SK-N-SH (cell line): ENCODE data around the gene ATP2B2. TPM values are rescaled to one million over a fixed set of nuclear protein-coding genes. Genes with fewer than 3 reads are reported as not detected.

ENCODE experiments used
- CTCF ChIA-PET: fragments of 300-600, 350-600 bp; formaldehyde crosslinking; extraction: SDS; loops from one replicate; lab custom pipeline; 2021; lab: Yijun Ruan, JAX
- POLR2A ChIA-PET: fragments of 350-600 bp; sonication (Branson Sonifier 250); formaldehyde crosslinking; extraction: SDS; loops from one replicate; lab custom pipeline; 2020; ENCODE audit warnings: antibody characterized with exemption, inconsistent platforms; lab: Yijun Ruan, JAX
- DNase-seq: peaks from one replicate; pipeline ENCODE4 v3.0.0; 2012
- H2AFZ ChIP-seq: fragments of 200-600 bp; sonication (generic); 2 replicates; pipeline ENCODE4 v1.8.1; 2016; ENCODE audit warnings: antibody characterized with exemption, mild to moderate bottlenecking, low read depth
- H3F3A ChIP-seq: fragments of 200-600 bp; sonication (generic); replicated peaks from 2 replicates; pipeline ENCODE3; 2016; ENCODE audit warnings: antibody characterized with exemption, mild to moderate bottlenecking; ENCODE audit not compliant: insufficient read depth
- H3K27ac ChIP-seq, 2 experiments: fragments of 200-500 bp in 1 of 2; fragments of 200-600 bp in 1 of 2; sonication (Bioruptor generic) in 1 of 2; sonication (generic), shearing (Covaris generic) in 1 of 2; 2 replicates each; pipeline versions ENCODE4 v1.5.1 to v1.6.1; 2014 to 2016; ENCODE audit warnings: low read depth in 2 of 2, inconsistent platforms in 1 of 2, low read length in 1 of 2, mild to moderate bottlenecking in 1 of 2, mixed read lengths in 1 of 2
- H3K27me3 ChIP-seq: fragments of 200-600 bp; sonication (generic), shearing (Covaris generic); 2 replicates; pipeline ENCODE4 v1.6.1; 2016; ENCODE audit warnings: mixed run types; ENCODE audit not compliant: insufficient read depth
- H3K36me3 ChIP-seq, 2 experiments: fragments of 200-500 bp in 1 of 2; fragments of 200-600 bp in 1 of 2; sonication (Bioruptor generic) in 1 of 2; sonication (generic) in 1 of 2; replicated peaks in 1 of 2; 2 replicates each; pipeline versions ENCODE3 to v1.5.1; 2014 to 2016; ENCODE audit warnings: low read length in 1 of 2, mild to moderate bottlenecking in 1 of 2; ENCODE audit not compliant: insufficient read depth in 2 of 2, control insufficient read depth in 1 of 2
- H3K4me1 ChIP-seq, 2 experiments: fragments of 200-500 bp in 1 of 2; fragments of 200-600 bp in 1 of 2; sonication (Bioruptor generic) in 1 of 2; sonication (generic), shearing (Covaris generic) in 1 of 2; 2 replicates each; pipeline versions ENCODE4 v1.5.1 to v1.6.1; 2014 to 2016; ENCODE audit warnings: low read depth in 1 of 2, low read length in 1 of 2, mixed run types in 1 of 2; ENCODE audit not compliant: insufficient read depth in 2 of 2, control insufficient read depth in 1 of 2
- H3K4me2 ChIP-seq: fragments of 200-600 bp; sonication (generic), shearing (Covaris generic); 2 replicates; pipeline ENCODE4 v1.6.1; 2017; ENCODE audit warnings: mixed run types
- H3K4me3 ChIP-seq, 2 experiments: fragments of 200-500 bp in 1 of 2; fragments of 200-600 bp in 1 of 2; sonication (Bioruptor generic) in 1 of 2; sonication (generic), shearing (Covaris generic) in 1 of 2; 2 replicates each; pipeline versions ENCODE4 v1.5.1 to v1.8.1; 2014 to 2016; ENCODE audit warnings: low read depth in 2 of 2, inconsistent platforms in 1 of 2, low read length in 1 of 2, mild to moderate bottlenecking in 1 of 2, mixed read lengths in 1 of 2, moderate library complexity in 1 of 2
- H3K79me2 ChIP-seq: fragments of 200-600 bp; sonication (generic); 2 replicates; pipeline ENCODE4 v1.8.1; 2017; ENCODE audit warnings: mild to moderate bottlenecking; ENCODE audit not compliant: insufficient read depth
- H3K9ac ChIP-seq: fragments of 200-600 bp; sonication (generic); 2 replicates; pipeline ENCODE4 v1.6.1; 2017; ENCODE audit warnings: mixed run types
- H3K9me2 ChIP-seq: fragments of 200-600 bp; sonication (generic); 2 replicates; pipeline ENCODE4 v1.6.1; 2017; ENCODE audit warnings: mixed run types
- H3K9me3 ChIP-seq: fragments of 200-600 bp; sonication (generic); 2 replicates; pipeline ENCODE4 v1.6.1; 2017; ENCODE audit warnings: mixed run types, mild to moderate bottlenecking, moderate library complexity
- H4K20me1 ChIP-seq: fragments of 200-600 bp; sonication (generic); 2 replicates; pipeline ENCODE4 v1.6.1; 2017; ENCODE audit warnings: mild to moderate bottlenecking, mixed run types; ENCODE audit not compliant: insufficient read depth
- CHD2 ChIP-seq: fragments of 150-350 bp; IDR thresholded peaks from 2 replicates; pipeline ENCODE4 v1.6.1; 2018; ENCODE audit warnings: low read length; ENCODE audit not compliant: partially characterized antibody
- FOSL2 ChIP-seq: IDR thresholded peaks from 2 replicates; pipeline ENCODE4 v1.4.0; 2012; ENCODE audit warnings: low read depth, mild to moderate bottlenecking, moderate library complexity, borderline replicate concordance
- MEF2A ChIP-seq: IDR thresholded peaks from 2 replicates; pipeline ENCODE4 v1.4.0; 2012; ENCODE audit warnings: low read depth, borderline replicate concordance
- MXI1 ChIP-seq: IDR thresholded peaks from 2 replicates; pipeline ENCODE4 v1.6.1; 2012; ENCODE audit warnings: mild to moderate bottlenecking, low read depth, low read length, improper control_type of control experiment
- NFIC ChIP-seq: IDR thresholded peaks from 2 replicates; pipeline ENCODE4 v1.4.0; 2012; ENCODE audit warnings: borderline replicate concordance
- POLR2AphosphoS5 ChIP-seq: IDR thresholded peaks from 2 replicates; pipeline ENCODE4 v1.6.1; 2012; ENCODE audit warnings: low read depth, low read length
- RCOR1 ChIP-seq: fragments of 150-350 bp; IDR thresholded peaks from 2 replicates; pipeline ENCODE4 v1.6.1; 2017; ENCODE audit warnings: antibody characterized with exemption, low read length
- SMC3 ChIP-seq: IDR thresholded peaks from 2 replicates; pipeline ENCODE4 v1.6.1; 2012; ENCODE audit warnings: low read depth, low read length, improper control_type of control experiment
- TAF1 ChIP-seq: IDR thresholded peaks from 2 replicates; pipeline ENCODE4 v1.6.1; 2012; ENCODE audit warnings: low read depth, mild to moderate bottlenecking, low read length, moderate library complexity, borderline replicate concordance
- TEAD4 ChIP-seq: IDR thresholded peaks from 2 replicates; pipeline ENCODE4 v1.4.0; 2012; ENCODE audit warnings: mild to moderate bottlenecking, borderline replicate concordance; ENCODE audit not compliant: insufficient read depth
- YY1 ChIP-seq: IDR thresholded peaks from 2 replicates; pipeline ENCODE4 v1.4.0; 2012; ENCODE audit warnings: low read depth, mild to moderate bottlenecking
- WGBS: methylation state at CpG from one replicate; pipeline ENCODE4 v1.1.6; 2017; ENCODE audit warnings: low lambda C conversion rate; 5-methylcytosine and 5-hydroxymethylcytosine counted together
- polyA plus RNA-seq, 3 experiments: library from polyadenylated mRNA; depleted of rRNA; stranded (reverse); fragments of >200 nt; gene quantifications; 2 replicates each; pipeline ENCODE4 v1.2.3, GENCODE V29; 2012
- TF ChIP-seq, protein P1 (sequence below): IDR thresholded peaks from 2 replicates; pipeline ENCODE4 v1.4.0; 2012; ENCODE audit warnings: low read depth, borderline replicate concordance
- TF ChIP-seq, protein P2 (sequence below): IDR thresholded peaks from 2 replicates; pipeline ENCODE4 v1.4.0; 2012; ENCODE audit warnings: low read depth
- TF ChIP-seq, protein P3 (sequence below): fragments of 200-600 bp; sonication (generic); IDR thresholded peaks from 2 replicates; pipeline ENCODE4 v1.6.1; 2017; ENCODE audit warnings: antibody characterized with exemption, mild to moderate bottlenecking, moderate library complexity
- TF ChIP-seq, protein P4 (sequence below): fragments of 150-350 bp; IDR thresholded peaks from 2 replicates; pipeline ENCODE4 v1.6.1; 2017; ENCODE audit warnings: antibody characterized with exemption, low read length, low read depth, borderline replicate concordance

The ATP2B2 gene
- polyA plus RNA-seq, 1 of the 3 experiments (the other 2 are of a cell fraction): 0.15 TPM

DNA sequence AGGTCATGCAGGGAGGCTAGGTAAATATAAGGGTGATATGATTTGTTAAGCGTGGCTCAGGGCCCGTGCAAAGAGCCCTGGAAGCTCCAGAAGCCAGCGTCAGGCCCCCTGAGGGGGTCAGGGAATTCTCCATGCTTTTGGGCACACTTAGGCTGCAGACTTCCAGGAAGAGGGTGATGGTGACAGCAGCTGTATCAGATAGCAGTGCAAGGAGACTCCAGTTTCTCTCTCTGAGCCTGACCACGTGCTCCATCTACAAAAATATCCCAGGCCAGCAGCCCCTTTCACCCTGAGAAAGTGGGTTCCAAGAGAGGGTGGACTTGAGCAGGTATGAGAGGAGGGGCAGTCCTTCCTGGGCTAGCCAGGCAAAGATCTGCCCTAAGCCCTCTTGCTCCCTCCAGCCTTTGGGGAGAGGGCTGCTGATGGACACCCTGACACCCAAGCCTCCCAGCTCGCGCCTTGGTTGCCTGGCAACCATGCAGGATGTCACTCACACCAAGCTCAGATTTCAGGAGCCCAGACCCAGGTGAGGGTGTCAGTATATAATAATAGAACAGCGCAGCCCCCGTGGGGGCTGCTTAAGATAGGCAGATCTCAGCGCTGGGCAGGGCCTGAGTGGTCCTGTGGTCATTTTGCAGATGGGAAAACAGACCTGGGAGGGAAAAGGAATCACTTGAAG lies 35.8 kb downstream of the ATP2B2 start:
- ChIA-PET CTCF (interaction anchor here (1.0 to 2.4 kb wide), 4 partner anchors 13 to 269 kb away, joined by 3 to 12 read pairs (median 3); no protein-coding TSS in a partner anchor), POLR2A (interaction anchor here (0.6 kb wide), 1 partner anchor 69 kb away, joined by 3 read pairs; no protein-coding TSS in a partner anchor)
- Histone ChIP-seq H4K20me1 (no peaks in the 10 kb centered on the region), H3K9ac (no peak overlapping the region), H3K9me2 (no peaks in the 10 kb centered on the region), H3F3A (no peaks in the 10 kb centered on the region), H3K27me3 (peaks cover 5% of the 10 kb centered on the region; the same call in 1 of the 2 replicates), H3K9me3 (no peaks in the 10 kb centered on the region), H3K4me1 (peaks cover 0 to 30% of the 10 kb centered on the region in 2 experiments; a peak in 2 of 4 replicates), H3K36me3 (no peaks in the 10 kb centered on the region), H3K4me3 (no peak overlapping the region), H3K4me2 (no peak overlapping the region), H2AFZ (no peak overlapping the region), H3K79me2 (no peaks in the 10 kb centered on the region), H3K27ac (peak overlapping the region in 1 of 2 experiments; percentile 6; a peak in 1 of 4 replicates)
- peak; percentile 56 for DNase-seq
- WGBS: 28% methylated on average over 9 of the region's 9 CpGs
- TF ChIP-seq SMC3 (no peak), NFIC (no peak), CHD2 (no peak), TAF1 (no peak), YY1 (no peak), TEAD4 (no peak), MEF2A (no peak), FOSL2 (no peak), RCOR1 (no peak), POLR2AphosphoS5 (no peak), MXI1 (no peak)
- TF ChIP-seq, protein P1, sequence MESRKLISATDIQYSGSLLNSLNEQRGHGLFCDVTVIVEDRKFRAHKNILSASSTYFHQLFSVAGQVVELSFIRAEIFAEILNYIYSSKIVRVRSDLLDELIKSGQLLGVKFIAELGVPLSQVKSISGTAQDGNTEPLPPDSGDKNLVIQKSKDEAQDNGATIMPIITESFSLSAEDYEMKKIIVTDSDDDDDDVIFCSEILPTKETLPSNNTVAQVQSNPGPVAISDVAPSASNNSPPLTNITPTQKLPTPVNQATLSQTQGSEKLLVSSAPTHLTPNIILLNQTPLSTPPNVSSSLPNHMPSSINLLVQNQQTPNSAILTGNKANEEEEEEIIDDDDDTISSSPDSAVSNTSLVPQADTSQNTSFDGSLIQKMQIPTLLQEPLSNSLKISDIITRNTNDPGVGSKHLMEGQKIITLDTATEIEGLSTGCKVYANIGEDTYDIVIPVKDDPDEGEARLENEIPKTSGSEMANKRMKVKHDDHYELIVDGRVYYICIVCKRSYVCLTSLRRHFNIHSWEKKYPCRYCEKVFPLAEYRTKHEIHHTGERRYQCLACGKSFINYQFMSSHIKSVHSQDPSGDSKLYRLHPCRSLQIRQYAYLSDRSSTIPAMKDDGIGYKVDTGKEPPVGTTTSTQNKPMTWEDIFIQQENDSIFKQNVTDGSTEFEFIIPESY: no peak
- TF ChIP-seq, protein P2, sequence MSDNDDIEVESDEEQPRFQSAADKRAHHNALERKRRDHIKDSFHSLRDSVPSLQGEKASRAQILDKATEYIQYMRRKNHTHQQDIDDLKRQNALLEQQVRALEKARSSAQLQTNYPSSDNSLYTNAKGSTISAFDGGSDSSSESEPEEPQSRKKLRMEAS: no peak
- TF ChIP-seq, protein P3, sequence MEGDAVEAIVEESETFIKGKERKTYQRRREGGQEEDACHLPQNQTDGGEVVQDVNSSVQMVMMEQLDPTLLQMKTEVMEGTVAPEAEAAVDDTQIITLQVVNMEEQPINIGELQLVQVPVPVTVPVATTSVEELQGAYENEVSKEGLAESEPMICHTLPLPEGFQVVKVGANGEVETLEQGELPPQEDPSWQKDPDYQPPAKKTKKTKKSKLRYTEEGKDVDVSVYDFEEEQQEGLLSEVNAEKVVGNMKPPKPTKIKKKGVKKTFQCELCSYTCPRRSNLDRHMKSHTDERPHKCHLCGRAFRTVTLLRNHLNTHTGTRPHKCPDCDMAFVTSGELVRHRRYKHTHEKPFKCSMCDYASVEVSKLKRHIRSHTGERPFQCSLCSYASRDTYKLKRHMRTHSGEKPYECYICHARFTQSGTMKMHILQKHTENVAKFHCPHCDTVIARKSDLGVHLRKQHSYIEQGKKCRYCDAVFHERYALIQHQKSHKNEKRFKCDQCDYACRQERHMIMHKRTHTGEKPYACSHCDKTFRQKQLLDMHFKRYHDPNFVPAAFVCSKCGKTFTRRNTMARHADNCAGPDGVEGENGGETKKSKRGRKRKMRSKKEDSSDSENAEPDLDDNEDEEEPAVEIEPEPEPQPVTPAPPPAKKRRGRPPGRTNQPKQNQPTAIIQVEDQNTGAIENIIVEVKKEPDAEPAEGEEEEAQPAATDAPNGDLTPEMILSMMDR: no peak
- TF ChIP-seq, protein P4, sequence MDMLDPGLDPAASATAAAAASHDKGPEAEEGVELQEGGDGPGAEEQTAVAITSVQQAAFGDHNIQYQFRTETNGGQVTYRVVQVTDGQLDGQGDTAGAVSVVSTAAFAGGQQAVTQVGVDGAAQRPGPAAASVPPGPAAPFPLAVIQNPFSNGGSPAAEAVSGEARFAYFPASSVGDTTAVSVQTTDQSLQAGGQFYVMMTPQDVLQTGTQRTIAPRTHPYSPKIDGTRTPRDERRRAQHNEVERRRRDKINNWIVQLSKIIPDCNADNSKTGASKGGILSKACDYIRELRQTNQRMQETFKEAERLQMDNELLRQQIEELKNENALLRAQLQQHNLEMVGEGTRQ: no peak
